HG02588 (cell line): ENCODE data around the gene ACKR3.
A peak's percentile ranks its signal among the peaks of the same experiment; 100 is the strongest.

ENCODE experiments used
- ATAC-seq: cut with Tn5 transposase; IDR thresholded peaks from one replicate; pipeline ENCODE4 v1.9.1; 2021; ENCODE audit warnings: mild to moderate bottlenecking, moderate library complexity; ENCODE audit not compliant: unreplicated experiment

Gene ACKR3

DNA sequence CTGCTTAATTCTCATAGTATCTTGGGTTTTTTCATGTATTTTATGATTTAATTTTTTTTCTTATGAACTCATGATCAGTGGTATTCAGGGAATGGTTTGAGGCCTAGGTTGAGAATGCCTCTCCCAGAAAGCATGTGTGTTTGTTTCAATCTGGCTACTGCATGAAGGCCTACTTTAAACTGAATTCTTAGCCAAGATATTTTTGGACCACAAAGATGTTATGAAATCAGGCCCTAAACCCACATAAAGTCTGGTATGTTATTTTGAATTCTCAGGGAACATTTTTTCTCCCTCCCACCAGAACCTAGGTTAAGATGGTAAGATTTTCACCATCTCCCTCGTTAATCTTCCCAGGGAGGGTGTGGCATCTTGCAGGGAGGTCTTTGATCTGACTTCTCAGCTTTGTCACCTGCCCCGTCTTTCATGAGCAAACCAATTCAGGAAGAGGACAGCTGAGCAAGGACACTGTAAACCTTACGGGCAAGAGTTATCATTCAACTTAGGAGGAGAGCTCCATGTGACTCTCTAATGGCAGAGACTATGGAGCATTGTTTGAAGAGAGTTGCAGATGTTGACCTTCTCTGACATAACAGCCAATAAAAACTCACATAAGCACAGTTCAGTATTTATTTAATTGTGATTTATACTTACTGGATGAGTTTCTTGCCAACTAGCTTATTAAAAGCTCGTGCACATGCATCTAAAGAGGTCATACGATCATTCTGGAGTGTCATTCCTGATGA is 21.3 kb upstream of the ACKR3 start:
- no peak for ATAC-seq

DNA sequence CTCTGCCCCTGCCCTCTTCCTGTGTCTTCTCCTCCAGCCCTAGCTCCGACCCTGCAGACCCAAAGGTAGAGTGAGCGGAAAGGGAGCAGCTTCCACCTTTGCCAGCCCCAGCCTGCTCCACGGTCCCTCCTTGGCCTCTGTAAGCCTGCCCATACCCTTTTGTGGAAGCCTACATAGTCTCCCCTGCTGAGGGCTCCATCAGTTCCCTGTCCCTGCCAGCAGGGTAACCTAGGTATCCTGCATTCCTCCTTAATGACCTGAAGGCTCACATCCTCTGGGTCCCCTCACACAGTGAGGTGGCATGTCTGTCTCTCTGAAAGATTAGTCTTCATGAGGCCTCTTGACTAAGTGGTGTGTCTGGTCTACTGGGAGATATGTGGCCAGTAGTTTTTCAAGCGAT is 20.5 kb upstream of the ACKR3 start:
- ATAC-seq = no peak

DNA sequence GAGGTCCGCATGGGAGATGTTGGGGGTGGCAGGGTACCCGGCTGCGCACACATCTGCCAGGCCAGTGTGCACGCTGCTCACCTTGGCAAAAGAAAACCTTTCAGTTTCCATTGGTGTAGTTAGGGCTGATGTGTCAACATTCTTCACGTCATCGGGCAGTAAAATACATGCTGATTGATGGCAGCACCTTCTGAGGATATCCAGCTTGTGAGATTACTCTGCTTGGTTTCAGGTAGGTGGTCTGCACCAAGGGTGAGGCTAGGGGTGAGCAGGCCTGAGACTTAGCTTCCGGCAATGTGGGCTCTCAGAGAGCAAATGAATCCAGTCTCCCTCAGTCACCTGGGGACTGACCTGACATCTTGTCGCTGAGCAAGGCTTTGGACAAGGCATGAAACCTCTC is 19.3 kb upstream of the ACKR3 start:
- ATAC-seq = no peak

DNA sequence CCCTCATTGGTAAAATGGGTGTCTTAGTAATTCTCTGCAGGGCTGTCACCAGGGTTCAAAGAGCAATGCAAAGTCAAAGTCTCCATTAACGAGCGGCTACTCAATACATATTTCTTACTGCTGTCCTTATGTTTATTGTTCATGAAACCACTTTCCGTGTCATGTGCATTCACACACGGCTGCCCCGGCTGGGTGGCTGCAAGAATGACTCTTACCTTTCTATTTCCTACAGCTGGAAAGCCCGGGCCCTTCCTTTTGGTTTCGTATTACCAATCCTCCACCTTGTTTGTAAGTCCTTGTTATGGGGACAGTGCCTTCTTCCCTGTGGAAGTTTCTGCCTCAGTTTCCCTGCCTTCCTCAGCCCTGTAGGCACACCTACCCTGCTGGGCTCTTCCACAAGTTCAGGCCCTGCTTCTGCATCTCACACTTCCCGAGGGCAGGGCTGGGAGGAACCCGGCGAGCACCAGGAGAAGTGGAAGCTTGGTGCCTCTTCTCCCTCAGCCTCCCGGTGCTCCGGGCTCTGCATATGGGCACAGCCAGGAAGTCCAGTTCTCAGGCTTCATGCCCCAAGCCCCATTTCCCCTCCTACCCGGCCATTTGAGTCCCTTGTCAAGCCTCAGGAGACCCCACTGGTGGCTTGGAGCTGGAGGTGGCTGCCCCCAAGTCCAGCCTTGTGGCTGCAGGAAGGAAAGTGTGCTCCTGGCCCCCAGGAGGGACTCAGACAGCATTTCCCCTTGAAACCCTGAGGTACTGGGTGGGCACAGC is 18.7 kb upstream of the ACKR3 start:
- peak; percentile 44 for ATAC-seq

DNA sequence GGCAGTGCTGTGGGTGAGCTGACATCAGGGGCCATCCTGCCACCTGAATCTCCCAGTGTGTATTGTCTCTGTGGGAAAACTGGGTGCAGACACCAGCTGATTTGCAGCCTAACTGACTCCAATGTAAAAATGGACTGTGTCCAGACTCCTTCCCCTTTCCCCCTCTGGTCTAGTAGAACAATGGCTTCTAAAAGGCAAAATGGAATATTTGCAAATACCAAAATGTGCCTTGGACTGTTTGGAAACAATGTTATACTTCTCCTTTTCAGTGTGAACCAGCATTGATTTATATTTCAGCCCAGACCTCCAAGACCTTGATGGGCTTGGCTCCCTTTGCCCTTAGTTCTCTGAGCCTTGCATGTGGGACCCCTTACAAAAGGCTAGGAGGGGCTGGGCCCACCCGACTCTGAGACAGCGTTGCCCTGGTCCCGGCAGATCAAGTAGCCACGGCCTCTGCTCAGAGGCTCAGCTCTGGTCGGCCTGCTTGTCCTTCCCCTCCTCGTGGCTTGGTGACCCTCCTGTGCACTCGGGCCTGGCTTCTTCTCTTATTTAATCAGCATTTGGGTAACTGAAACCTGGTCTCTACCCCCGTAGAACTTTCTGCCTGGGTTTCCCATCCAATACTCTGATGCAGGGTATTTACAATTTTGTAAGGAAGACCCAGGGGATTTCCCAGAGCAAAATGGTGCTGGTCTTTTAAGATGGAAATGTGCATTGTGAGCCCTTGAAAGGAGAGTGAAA is 18.0 kb upstream of the ACKR3 start:
- no peak for ATAC-seq

DNA sequence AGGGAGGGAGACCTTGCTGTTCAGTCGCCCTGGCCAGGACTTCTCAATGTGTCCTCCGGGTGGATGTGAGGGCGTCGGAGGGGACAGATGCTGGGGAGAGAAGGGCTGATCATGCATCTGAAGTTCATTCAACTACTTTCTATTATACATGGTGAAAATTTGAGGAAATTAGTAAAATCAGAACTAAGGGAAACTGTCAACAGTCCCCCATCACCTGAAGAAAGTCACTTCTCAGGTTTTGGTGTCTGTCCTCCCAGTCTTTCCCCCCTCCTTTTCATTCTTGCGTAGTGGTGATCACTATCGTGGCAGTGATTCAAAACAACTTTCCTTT is 17.4 kb upstream of the ACKR3 start:
- no peak for ATAC-seq

DNA sequence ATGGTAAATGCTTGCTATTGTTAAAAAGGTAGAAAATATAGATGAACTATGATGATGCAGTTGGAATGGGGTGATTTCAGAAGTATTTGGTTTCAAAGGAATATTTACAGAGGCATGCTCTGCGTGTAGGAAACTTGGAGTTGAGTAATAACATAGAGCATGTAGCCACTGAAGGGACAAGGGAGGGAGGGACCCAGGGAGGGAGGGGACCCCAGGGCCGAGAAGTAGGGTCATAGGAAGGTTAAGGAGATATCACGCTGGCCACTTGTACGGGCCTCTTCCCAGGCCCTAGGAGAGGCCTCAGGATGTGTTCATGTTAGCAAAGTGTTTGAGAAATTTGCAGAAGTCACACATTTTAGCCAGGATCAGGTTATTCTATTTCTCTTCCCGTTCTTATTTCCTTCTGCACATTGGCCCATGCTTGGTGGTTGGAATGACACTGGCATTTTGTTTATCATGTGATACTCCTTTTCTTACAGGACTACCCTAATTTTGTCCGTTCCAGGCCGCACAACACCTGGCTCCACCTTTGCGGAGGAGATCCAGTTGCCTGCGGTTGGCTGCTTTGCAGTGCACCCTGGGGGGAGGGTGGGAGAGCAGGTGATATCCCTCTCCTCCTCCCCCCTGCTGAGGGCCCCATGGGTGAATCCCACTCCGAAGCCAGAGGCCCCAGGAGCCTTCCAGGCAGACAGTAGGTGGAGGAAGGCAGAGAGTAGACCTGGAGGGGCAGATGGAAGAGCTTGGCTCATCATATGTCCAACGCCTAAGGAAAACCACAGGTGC is 16.9 kb upstream of the ACKR3 start:
- no peak for ATAC-seq

DNA sequence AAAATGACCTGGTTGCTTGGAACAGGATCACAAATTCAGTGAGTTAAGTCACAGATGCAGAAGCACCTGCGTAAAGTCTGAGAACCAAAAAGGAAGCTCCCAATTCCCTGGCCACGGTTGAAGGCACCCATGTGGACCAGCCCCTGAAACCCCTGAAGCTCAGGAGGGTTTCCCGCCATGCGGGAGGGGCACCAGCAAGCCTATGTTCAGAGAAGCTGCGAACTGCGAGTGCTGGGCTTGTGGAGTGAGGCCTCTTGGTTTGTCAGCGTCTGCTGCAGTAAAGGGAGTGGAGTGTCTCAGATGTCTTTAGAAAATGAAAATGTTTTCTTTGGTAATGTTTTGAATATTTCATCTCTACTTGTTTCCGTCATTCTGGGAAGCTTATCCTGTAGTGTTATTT is 16.1 kb upstream of the ACKR3 start:
- no peak for ATAC-seq

DNA sequence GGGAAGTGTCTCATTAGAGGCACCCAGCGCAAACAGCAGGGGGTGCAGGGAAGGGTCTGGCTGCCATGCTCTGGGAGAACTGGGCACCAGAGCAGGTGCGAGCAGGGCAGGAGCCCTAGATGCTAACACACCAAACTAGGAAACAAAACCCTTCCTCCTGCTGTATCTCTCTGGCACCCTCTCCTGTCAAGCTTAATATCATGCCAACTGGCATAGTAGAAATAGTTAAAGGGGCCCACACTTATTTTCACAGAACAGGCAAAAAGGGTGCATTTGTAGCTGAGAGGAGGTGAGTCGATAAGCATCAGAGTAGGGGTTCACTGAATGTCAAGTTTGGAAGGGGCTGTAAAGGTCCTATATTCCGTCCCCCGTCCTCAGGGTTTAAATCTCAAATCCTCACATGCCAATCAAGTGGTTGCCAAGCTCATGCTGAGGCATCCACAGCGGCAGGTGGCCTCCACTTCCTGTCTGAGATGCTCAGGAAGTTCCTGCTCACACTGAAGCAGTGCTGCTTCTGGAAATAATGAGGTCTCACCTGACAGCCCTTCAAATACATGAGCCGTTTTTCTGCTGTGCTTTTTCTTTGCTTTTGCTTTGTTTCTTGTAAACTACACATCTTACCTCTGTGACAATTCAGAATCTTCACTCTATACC is 14.9 kb upstream of the ACKR3 start:
- ATAC-seq = no peak

DNA sequence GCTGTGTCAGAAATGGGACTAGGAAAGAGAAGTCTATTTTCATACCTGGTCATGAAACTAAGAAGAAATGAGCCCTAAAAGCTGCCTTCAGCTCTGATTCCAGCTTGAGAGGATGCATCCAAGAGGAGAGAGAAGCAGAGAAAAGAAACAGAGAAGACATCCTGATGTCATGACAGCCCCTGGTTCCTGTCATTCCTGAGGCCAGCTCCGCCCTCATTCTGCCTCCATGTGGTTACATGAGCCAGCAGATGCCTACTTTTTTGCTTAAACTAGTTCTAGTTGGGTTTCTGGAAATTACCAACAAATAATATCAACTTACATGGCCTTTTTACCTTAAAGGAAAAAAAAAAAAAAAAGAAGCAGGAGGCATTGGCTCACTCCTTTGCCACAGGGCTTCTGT is 14.1 kb upstream of the ACKR3 start:
- ATAC-seq = no peak

DNA sequence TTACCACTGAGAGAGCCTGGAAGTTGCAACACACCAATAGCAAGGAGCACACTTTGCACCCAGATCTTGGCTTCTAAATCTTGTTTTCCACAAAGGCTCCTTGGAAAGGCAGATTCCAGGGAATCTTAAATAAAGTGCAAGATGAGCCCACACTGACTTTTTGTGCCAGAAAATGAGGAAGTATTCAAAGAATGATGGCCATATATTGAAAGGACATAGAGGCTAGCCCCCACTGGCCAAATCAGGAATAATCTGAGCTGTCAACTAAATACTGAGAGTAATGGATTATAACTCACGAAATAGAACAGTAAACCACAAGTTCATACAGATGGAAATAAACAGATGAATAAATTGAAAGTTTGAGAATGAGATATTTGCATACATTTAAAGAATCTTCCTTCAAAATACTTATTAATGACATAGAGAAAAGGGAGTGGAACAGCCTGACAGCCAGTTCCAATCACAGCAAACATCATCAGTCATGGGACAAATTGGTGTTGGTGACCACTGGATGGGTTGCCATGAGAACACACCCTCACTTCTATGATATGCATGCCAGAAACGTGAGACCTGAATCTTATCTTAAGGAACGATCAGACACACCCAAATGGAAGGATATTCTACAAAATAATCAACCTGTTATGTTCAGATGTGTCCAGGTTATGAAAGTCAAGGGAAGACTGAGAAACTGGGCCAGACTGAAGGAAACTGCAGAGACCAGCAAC is 12.2 kb upstream of the ACKR3 start:
- no peak for ATAC-seq

DNA sequence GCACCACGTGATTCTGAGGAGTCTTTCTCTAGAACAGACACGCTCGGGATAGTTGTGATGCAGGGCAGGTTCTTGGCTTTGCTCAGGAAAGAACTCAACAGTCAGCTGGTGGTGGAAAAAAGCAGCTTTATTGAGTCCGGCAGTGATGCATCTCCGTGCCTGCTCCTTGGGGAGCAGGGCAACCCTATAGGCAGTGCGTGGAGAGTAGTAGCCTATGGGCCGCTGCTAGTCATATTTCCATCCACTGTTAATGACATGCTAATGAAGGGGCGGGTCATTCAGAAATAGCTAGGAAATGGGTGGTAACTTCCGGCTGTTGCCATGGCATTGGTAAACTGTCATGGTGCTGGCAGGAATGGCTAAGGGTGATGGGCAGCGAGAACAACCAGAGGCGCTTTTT is 11.6 kb upstream of the ACKR3 start:
- no peak for ATAC-seq

DNA sequence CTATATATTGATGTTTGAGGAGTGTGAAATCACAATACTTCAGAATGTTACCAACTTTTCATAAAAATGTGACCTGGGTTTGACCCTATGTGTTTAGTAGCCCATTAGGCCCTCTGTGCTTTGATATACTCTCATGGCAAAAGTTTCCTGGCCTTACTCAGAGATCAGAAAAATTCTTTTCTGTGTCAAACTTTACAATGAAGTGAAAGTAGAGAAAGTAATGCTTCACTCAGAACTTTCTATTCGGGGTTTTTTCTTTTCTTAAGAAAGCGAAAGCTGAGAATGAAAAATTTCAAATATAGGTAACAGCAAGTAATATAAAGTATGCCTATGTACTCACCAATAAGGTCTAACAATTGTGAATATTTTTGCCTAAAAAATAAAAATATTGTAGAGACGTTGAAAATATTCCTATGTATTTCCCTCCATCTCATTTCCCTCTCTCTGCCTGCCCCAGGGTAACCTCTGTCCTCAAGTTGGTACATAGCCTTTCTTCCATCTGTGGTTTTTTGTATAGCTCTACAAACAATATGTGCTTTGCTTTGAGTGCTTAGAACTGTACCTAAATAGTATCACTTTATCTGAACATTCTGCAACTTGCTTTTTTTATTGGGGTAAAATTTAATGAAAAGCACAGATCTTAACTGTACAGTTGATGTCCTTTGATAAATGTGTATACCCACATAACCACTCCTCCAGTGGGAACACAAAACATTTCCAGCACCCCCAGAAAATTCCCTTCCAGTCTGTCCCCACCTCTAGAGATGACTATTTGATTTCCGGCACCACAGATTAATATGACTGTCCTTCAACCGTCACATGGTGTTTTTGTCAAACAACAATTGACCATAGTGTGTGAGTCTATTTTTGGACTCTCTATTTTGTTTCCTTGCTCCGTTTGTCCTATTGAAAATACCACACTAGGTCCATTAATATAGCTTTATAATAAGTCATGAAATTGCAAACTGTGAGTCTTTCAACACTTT is 10.3 kb upstream of the ACKR3 start:
- no peak for ATAC-seq

DNA sequence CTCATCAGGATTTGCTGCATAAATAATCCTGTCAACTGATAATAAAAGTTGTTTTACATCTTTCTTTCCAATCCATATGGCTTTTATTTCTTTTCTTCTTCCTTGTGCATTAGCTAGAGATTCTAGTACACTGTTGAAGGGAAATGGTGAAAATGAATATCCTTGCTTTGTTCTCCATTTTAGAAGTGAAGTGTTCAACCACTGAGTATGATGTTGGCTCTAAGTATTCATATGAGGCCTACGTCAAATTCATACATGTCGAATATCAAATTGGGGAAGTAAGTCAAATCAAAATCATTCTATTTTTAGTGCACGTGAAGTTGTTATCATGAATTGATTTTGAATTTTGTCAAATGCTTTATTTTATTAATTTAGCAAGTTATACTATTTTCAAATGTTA is 7.8 kb upstream of the ACKR3 start:
- no peak for ATAC-seq

DNA sequence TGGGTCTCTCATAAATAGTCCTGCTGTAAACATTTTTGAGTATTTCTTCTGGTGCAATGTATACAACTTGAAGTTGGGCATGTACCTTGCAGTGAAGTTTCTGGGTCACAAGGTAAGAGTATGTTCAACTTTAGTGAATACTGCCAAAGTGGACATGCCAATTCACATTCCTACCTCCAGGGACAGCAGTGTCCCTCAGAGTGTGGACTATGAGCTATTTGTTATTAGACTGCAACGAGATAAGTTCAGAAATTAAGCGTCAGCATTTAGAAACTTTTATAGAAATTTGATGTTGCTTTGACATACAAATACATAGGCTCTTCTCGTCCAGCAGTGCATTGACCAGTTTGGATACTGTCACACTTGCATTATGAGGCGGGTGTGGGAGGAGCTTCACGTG is 7.2 kb upstream of the ACKR3 start:
- ATAC-seq = no peak

DNA sequence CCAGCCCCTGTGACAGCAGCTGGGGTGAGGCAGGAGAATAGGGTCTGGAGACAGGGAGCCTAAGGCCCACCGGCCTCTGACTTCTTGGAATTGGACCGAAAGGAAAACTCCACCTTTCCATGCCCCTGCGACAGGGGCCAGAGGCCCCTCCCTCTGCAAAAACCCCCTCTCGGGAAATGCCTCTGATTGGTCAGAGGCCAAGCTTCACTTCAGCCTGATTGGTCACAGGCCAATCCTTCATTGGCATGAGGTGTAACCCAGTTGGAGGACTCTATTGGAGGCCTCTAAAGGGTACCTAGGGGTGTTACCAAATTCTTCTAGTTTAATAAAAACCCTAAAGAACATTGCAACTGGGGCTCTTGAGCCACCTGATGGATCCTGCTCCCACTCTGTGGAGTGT is 5.7 kb upstream of the ACKR3 start:
- ATAC-seq = no peak

DNA sequence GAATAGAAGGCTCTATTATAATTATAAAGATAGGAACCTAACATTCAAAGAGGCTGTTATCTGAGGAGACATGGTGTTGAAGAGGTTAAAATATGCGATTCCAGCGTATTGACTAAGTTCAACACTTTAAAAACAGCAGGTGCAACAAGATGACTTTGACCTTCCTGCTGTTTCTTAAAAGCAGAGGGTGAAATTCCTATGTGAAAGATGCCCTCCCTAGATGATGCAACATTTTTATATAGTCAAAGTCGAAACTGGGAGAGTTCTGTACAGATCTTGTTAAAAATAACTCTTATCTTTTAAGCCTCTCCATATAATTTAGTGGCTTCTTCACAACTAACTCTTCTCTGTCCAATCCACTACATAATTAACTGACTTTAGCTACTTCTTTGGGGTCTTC is 4.4 kb upstream of the ACKR3 start:
- no peak for ATAC-seq

DNA sequence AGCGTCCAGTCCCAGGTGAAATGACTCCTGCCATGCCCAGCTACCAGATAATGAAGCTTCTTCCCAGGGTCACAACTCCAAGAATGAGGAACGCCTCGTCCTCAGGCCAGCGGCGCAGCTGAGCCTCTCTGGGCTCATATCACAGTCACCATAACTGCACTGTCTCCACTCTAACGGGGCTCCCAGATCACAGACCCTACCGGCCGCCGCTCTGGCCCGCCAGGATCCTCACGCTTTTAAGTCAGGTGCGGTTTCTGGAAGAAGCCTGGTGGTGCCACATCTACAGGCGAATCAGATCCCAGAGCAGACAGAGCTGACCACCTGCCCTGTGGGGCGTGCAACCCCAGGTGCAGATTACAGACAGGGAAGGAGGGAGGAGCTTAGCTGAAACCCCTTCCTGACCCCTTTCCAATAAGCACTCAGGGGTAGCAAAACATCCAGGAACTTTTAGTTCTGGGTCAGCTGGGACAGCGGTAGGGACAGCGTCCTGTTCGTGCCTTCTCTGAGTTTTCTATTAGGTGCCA is 3.7 kb upstream of the ACKR3 start:
- no peak for ATAC-seq

DNA sequence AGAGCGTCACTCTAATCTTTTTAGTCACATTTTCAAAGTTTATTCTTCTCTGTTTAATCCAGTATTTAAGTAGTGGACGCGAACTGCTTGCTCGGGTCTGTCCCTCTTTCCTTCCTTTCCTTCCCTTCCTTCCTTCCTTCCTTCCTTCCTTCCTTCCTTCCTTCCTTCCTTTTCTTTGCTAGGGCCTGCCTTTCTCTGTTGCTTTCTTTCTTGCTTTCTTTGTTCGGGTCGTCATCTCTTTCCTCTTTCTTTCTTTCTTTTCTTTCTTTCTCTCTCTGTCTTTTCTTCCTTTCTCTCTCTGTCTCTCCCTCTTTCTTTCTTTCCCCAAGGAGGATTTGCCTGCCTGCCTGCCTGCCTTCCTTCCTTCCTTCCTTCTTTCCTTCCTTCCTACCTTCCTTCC is 3.0 kb upstream of the ACKR3 start:
- ATAC-seq = no peak
